ENCODE data around the gene QPRT.

- TF ChIP-seq CTCF (IDR thresholded peaks at IDR 0.05) (no peak), POLR2AphosphoS5 (IDR thresholded peaks at IDR 0.05; ENCODE audit: insufficient read depth in 1 of 2, low read depth in 1 of 2) (no peak)
Observed at GRCh38 chr16:29717113-29717512, 38.1 kb downstream of the QPRT start.
